Measurements from ENCODE around the gene AEN. TPM values are rescaled to one million over a fixed set of nuclear protein-coding genes. Genes with fewer than 3 reads are reported as not detected.

Gene AEN
- total RNA-seq, 1 donor from 2014 or later, result 90.6 TPM

DNA sequence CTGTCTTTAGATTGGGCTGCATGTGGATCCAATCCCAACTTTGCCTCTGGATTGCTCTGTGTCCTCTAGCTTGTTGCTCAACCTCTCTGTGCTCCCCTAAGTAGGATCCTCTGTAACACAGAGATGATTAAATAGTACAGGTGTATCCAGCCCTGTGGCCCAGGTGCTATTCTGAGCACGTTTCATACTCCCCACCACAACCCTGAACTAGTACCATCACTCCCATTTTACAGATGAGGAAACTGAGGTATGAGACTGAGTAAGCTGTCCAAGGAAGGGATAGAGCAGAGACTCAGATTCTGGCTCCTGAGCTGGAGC is 24.9 kb downstream of the AEN start:
- Mint-ChIP-seq H3K4me3 (ENCODE audit: unreplicated experiment) (no peak overlapping the region), H3K36me3 (ENCODE audit: low read depth, unreplicated experiment) (peaks cover 7% of the 10 kb centered on the region), H3K4me1 (ENCODE audit: low read depth, unreplicated experiment) (peaks cover 15% of the 10 kb centered on the region), H3K27me3 (ENCODE audit: low read depth, unreplicated experiment) (no peaks in the 10 kb centered on the region), H3K27ac (ENCODE audit: unreplicated experiment) (no peak overlapping the region), H3K9me3 (ENCODE audit: unreplicated experiment) (peaks cover 5% of the 10 kb centered on the region)
- Histone ChIP-seq H2AFZ (ENCODE audit: low read depth, low read length) (no peak overlapping the region), H3K4me1 (ENCODE audit: insufficient read depth, low read length) (peaks cover 22% of the 10 kb centered on the region), H3K79me2 (ENCODE audit: insufficient read depth, low read length) (no peaks in the 10 kb centered on the region), H3K9me3 (ENCODE audit: insufficient read depth, low read depth, low read length) (no peaks in the 10 kb centered on the region), H3K4me3 (ENCODE audit: insufficient read depth, low read depth, low read length) (no peak overlapping the region), H3K4me2 (ENCODE audit: low read length) (no peak overlapping the region), H3K36me3 (ENCODE audit: insufficient read depth, low read length) (no peaks in the 10 kb centered on the region), H4K20me1 (ENCODE audit: insufficient read depth, low read length) (peaks cover 7% of the 10 kb centered on the region), H3K9ac (ENCODE audit: low read length) (no peak overlapping the region), H3K27me3 (ENCODE audit: insufficient read depth, low read length) (no peaks in the 10 kb centered on the region), H3K27ac (ENCODE audit: low read depth, low read length) (no peak overlapping the region)
- DNase-seq (ENCODE audit: low read depth) (no peak), FAIRE-seq (no peak)
- no peak for TF ChIP-seq CTCF (IDR thresholded peaks at IDR 0.05; ENCODE audit: insufficient read depth, low read depth, low read length)
- no peak for TF ChIP-seq EZH2 (IDR thresholded peaks at IDR 0.05; ENCODE audit: insufficient read depth, low read length)

- H3K27ac ChIP-seq (ENCODE audit: low read depth, low read length), result no peak overlapping the region
- DNase-seq (ENCODE audit: low read depth), result no peak
- Mint-ChIP-seq H3K27ac (ENCODE audit: unreplicated experiment) (no peak overlapping the region), H3K4me3 (ENCODE audit: unreplicated experiment) (no peak overlapping the region), H3K9me3 (ENCODE audit: unreplicated experiment) (peaks cover 5% of the 10 kb centered on the region), H3K27me3 (ENCODE audit: low read depth, unreplicated experiment) (no peaks in the 10 kb centered on the region), H3K4me1 (ENCODE audit: low read depth, unreplicated experiment) (peaks cover 22% of the 10 kb centered on the region), H3K36me3 (ENCODE audit: low read depth, unreplicated experiment) (peaks cover 7% of the 10 kb centered on the region)
- H3K79me2 ChIP-seq (ENCODE audit: insufficient read depth, low read length), result no peaks in the 10 kb centered on the region
- no peak for FAIRE-seq
- H3K9ac ChIP-seq (ENCODE audit: low read length), result no peak overlapping the region
- TF ChIP-seq EZH2 (IDR thresholded peaks at IDR 0.05; ENCODE audit: insufficient read depth, low read length), result no peak
- no peak for TF ChIP-seq CTCF (IDR thresholded peaks at IDR 0.05; ENCODE audit: insufficient read depth, low read depth, low read length)
- H3K9me3 ChIP-seq (ENCODE audit: insufficient read depth, low read depth, low read length), result no peaks in the 10 kb centered on the region
- H3K36me3 ChIP-seq (ENCODE audit: insufficient read depth, low read length), result no peaks in the 10 kb centered on the region
- no peak overlapping the region for H3K4me2 ChIP-seq (ENCODE audit: low read length)
- H3K4me1 ChIP-seq (ENCODE audit: insufficient read depth, low read length), result peaks cover 22% of the 10 kb centered on the region
- peaks cover 7% of the 10 kb centered on the region for H4K20me1 ChIP-seq (ENCODE audit: insufficient read depth, low read length)
- H2AFZ ChIP-seq (ENCODE audit: low read depth, low read length), result no peak overlapping the region
- no peak overlapping the region for H3K4me3 ChIP-seq (ENCODE audit: insufficient read depth, low read depth, low read length)
- no peaks in the 10 kb centered on the region for H3K27me3 ChIP-seq (ENCODE audit: insufficient read depth, low read length)
These were observed 25.8 kb downstream of the AEN start for GRCh38 chr15:88646951-88647350.

- no peak overlapping the region for H3K9ac ChIP-seq (ENCODE audit: low read length)
- no peaks in the 10 kb centered on the region for H3K27me3 ChIP-seq (ENCODE audit: insufficient read depth, low read length)
- H3K27me3 Mint-ChIP-seq (ENCODE audit: low read depth, unreplicated experiment), result no peaks in the 10 kb centered on the region
- peaks cover 7% of the 10 kb centered on the region for H4K20me1 ChIP-seq (ENCODE audit: insufficient read depth, low read length)
- H3K4me3 Mint-ChIP-seq (ENCODE audit: unreplicated experiment), result no peak overlapping the region
- H2AFZ ChIP-seq (ENCODE audit: low read depth, low read length), result no peak overlapping the region
- FAIRE-seq, result no peak
- no peak overlapping the region for H3K4me2 ChIP-seq (ENCODE audit: low read length)
- TF ChIP-seq EZH2 (IDR thresholded peaks at IDR 0.05; ENCODE audit: insufficient read depth, low read length), result no peak
- TF ChIP-seq CTCF (IDR thresholded peaks at IDR 0.05; ENCODE audit: insufficient read depth, low read depth, low read length), result no peak
- H3K27ac Mint-ChIP-seq (ENCODE audit: unreplicated experiment), result no peak overlapping the region
- peaks cover 22% of the 10 kb centered on the region for H3K4me1 Mint-ChIP-seq (ENCODE audit: low read depth, unreplicated experiment)
- peaks cover 5% of the 10 kb centered on the region for H3K9me3 Mint-ChIP-seq (ENCODE audit: unreplicated experiment)
- no peaks in the 10 kb centered on the region for H3K79me2 ChIP-seq (ENCODE audit: insufficient read depth, low read length)
- peaks cover 7% of the 10 kb centered on the region for H3K36me3 Mint-ChIP-seq (ENCODE audit: low read depth, unreplicated experiment)
- H3K4me3 ChIP-seq (ENCODE audit: insufficient read depth, low read depth, low read length), result no peak overlapping the region
- no peaks in the 10 kb centered on the region for H3K36me3 ChIP-seq (ENCODE audit: insufficient read depth, low read length)
- peaks cover 22% of the 10 kb centered on the region for H3K4me1 ChIP-seq (ENCODE audit: insufficient read depth, low read length)
- H3K27ac ChIP-seq (ENCODE audit: low read depth, low read length), result no peak overlapping the region
- no peaks in the 10 kb centered on the region for H3K9me3 ChIP-seq (ENCODE audit: insufficient read depth, low read depth, low read length)
- no peak for DNase-seq (ENCODE audit: low read depth)
These were observed 26.4 kb downstream of the AEN start for GRCh38 chr15:88647351-88648105.

Measured in astrocyte (in vitro differentiated cells and primary cell).